DOHH2 (cell line): ENCODE results near the gene ETV5.

ENCODE experiments used
- H3F3A ChIP-seq: fragments of 200-600 bp; sonication (generic), shearing (Covaris generic); 2 replicates; pipeline ENCODE4 v1.6.0; 2016; ENCODE audit warnings: antibody characterized with exemption, mild to moderate bottlenecking; ENCODE audit not compliant: control insufficient read depth, insufficient read depth
- H3K27ac ChIP-seq: fragments of 200-600 bp; sonication (generic); 2 replicates; pipeline ENCODE4 v1.5.1; 2014; ENCODE audit warnings: low read depth, mild to moderate bottlenecking, low read length, moderate library complexity
- H3K27me3 ChIP-seq: fragments of 200-600 bp; sonication (generic); 2 replicates; pipeline ENCODE4 v1.6.1; 2014; ENCODE audit warnings: mild to moderate bottlenecking, low read length, mixed read lengths; ENCODE audit not compliant: control insufficient read depth
- H3K36me3 ChIP-seq: fragments of 200-600 bp; sonication (generic); 2 replicates; pipeline ENCODE4 v1.6.1; 2014; ENCODE audit warnings: mild to moderate bottlenecking, low read length, moderate library complexity, mixed read lengths; ENCODE audit not compliant: control insufficient read depth
- H3K4me1 ChIP-seq: fragments of 200-600 bp; sonication (generic); 2 replicates; pipeline ENCODE4 v1.6.1; 2014; ENCODE audit warnings: mild to moderate bottlenecking, low read length, mixed read lengths; ENCODE audit not compliant: control insufficient read depth
- H3K4me2 ChIP-seq: fragments of 200-600 bp; sonication (generic); 2 replicates; pipeline ENCODE4 v1.6.0; 2014; ENCODE audit warnings: mild to moderate bottlenecking, low read length, moderate library complexity
- H3K4me3 ChIP-seq: fragments of 200-600 bp; sonication (generic); 2 replicates; pipeline ENCODE4 v1.5.1; 2014; ENCODE audit warnings: mild to moderate bottlenecking, low read length, mixed read lengths
- H3K79me2 ChIP-seq: fragments of 200-600 bp; sonication (generic); 2 replicates; pipeline ENCODE4 v1.6.1; 2014; ENCODE audit warnings: mild to moderate bottlenecking, low read length, mixed read lengths; ENCODE audit not compliant: control insufficient read depth
- H3K9me2 ChIP-seq: fragments of 200-600 bp; sonication (generic); replicated peaks from 2 replicates; pipeline ENCODE4 v1.6.1; 2014; ENCODE audit warnings: mild to moderate bottlenecking, low read length, mixed read lengths; ENCODE audit not compliant: control insufficient read depth
- H3K9me3 ChIP-seq: fragments of 200-600 bp; sonication (generic); 2 replicates; pipeline ENCODE4 v1.6.1; 2014; ENCODE audit warnings: antibody characterized with exemption, low read length, mixed read lengths; ENCODE audit not compliant: control insufficient read depth, insufficient read depth
- H4K20me1 ChIP-seq: fragments of 200-600 bp; sonication (generic); 2 replicates; pipeline ENCODE4 v1.6.0; 2014; ENCODE audit warnings: low read depth, mild to moderate bottlenecking, antibody characterized with exemption, low read length, moderate library complexity; ENCODE audit not compliant: control insufficient read depth, insufficient read depth
- EZH2phosphoT487 ChIP-seq: fragments of 200-600 bp; sonication (generic); IDR thresholded peaks from 2 replicates; pipeline ENCODE4 v1.6.1; 2017; ENCODE audit warnings: borderline replicate concordance, mild to moderate bottlenecking, antibody characterized with exemption, low read length, moderate library complexity, mixed read lengths
- TF ChIP-seq, protein P1 (sequence below): fragments of 200-600 bp; sonication (generic); IDR thresholded peaks from one replicate; pipeline ENCODE4 v1.5.1; 2014; ENCODE audit warnings: antibody characterized with exemption, mild to moderate bottlenecking, low read depth, low read length; ENCODE audit not compliant: poor library complexity, severe bottlenecking

The ETV5 gene

GRCh38 chr3:186052096-186052840, 56.6 kb downstream of the ETV5 start:
- TF ChIP-seq, protein P1, sequence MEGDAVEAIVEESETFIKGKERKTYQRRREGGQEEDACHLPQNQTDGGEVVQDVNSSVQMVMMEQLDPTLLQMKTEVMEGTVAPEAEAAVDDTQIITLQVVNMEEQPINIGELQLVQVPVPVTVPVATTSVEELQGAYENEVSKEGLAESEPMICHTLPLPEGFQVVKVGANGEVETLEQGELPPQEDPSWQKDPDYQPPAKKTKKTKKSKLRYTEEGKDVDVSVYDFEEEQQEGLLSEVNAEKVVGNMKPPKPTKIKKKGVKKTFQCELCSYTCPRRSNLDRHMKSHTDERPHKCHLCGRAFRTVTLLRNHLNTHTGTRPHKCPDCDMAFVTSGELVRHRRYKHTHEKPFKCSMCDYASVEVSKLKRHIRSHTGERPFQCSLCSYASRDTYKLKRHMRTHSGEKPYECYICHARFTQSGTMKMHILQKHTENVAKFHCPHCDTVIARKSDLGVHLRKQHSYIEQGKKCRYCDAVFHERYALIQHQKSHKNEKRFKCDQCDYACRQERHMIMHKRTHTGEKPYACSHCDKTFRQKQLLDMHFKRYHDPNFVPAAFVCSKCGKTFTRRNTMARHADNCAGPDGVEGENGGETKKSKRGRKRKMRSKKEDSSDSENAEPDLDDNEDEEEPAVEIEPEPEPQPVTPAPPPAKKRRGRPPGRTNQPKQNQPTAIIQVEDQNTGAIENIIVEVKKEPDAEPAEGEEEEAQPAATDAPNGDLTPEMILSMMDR, result no peak
- no peak for TF ChIP-seq EZH2phosphoT487
- no peaks in the 10 kb centered on the region for H3K9me3 ChIP-seq
- H3K4me1 ChIP-seq, result no peaks in the 10 kb centered on the region
- H3K4me3 ChIP-seq, result no peak overlapping the region
- H3K4me2 ChIP-seq, result no peak overlapping the region
- no peaks in the 10 kb centered on the region for H4K20me1 ChIP-seq
- no peaks in the 10 kb centered on the region for H3F3A ChIP-seq
- no peak overlapping the region for H3K27ac ChIP-seq
- H3K79me2 ChIP-seq, result no peaks in the 10 kb centered on the region
- no peaks in the 10 kb centered on the region for H3K9me2 ChIP-seq
- no peaks in the 10 kb centered on the region for H3K36me3 ChIP-seq
- peaks cover 4% of the 10 kb centered on the region; the same call in 1 of the 2 replicates for H3K27me3 ChIP-seq

DNA sequence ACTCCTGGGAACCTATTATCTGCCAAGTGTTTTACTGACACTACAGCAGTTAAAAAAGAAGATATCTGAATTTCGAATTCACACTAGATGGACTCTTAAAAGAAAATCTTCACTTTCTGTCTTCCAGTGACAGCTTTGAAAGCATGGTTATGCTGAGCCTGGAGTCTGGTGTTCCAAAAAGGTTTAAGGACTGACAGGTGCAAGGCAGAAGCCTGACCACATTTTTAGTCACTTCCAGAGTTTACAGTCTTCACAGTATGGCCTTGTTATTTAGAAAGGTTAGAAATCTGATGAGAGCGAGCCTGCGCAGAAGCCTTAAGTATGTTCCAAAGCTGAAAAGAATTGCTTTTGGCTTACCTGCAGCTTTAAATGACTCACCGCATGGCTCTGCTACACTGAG, 59.9 kb downstream of the ETV5 start:
- no peaks in the 10 kb centered on the region for H3K4me1 ChIP-seq
- no peak overlapping the region for H3K4me3 ChIP-seq
- no peaks in the 10 kb centered on the region for H3K79me2 ChIP-seq
- no peaks in the 10 kb centered on the region for H3K9me2 ChIP-seq
- H3K4me2 ChIP-seq, result no peak overlapping the region
- H3K27me3 ChIP-seq, result peaks cover 4% of the 10 kb centered on the region; the same call in 1 of the 2 replicates
- no peaks in the 10 kb centered on the region for H3K36me3 ChIP-seq
- H3K9me3 ChIP-seq, result no peaks in the 10 kb centered on the region
- H3F3A ChIP-seq, result no peaks in the 10 kb centered on the region
- no peak overlapping the region for H3K27ac ChIP-seq
- H4K20me1 ChIP-seq, result no peaks in the 10 kb centered on the region
- TF ChIP-seq, protein P1, result no peak
- TF ChIP-seq EZH2phosphoT487, result no peak

- H3K79me2 ChIP-seq, result no peaks in the 10 kb centered on the region
- H3F3A ChIP-seq, result no peaks in the 10 kb centered on the region
- no peak overlapping the region for H3K4me2 ChIP-seq
- no peak overlapping the region for H3K4me3 ChIP-seq
- H3K4me1 ChIP-seq, result no peaks in the 10 kb centered on the region
- no peaks in the 10 kb centered on the region for H4K20me1 ChIP-seq
- no peak overlapping the region for H3K27ac ChIP-seq
- no peaks in the 10 kb centered on the region for H3K36me3 ChIP-seq
- no peaks in the 10 kb centered on the region for H3K9me2 ChIP-seq
- TF ChIP-seq, protein P1, result no peak
- no peak for TF ChIP-seq EZH2phosphoT487
- no peaks in the 10 kb centered on the region for H3K9me3 ChIP-seq
- peaks cover 4% of the 10 kb centered on the region; the same call in 1 of the 2 replicates for H3K27me3 ChIP-seq
These were observed 60.8 kb downstream of the ETV5 start for GRCh38 chr3:186048119-186048518.
